GM19467 (cell line): Measurements from ENCODE around the gene P2RX3.
"Not testable (repeated sequence)": the region's sequence is repeated elsewhere in the genome, so short reads cannot be mapped to it uniquely, and the experiment has no call there.

Experiments used
- ATAC-seq: cut with Tn5 transposase; IDR thresholded peaks from one replicate; pipeline ENCODE4 v1.9.1; 2021; ENCODE audit warnings: mild to moderate bottlenecking, moderate library complexity; ENCODE audit not compliant: unreplicated experiment

Gene P2RX3

DNA sequence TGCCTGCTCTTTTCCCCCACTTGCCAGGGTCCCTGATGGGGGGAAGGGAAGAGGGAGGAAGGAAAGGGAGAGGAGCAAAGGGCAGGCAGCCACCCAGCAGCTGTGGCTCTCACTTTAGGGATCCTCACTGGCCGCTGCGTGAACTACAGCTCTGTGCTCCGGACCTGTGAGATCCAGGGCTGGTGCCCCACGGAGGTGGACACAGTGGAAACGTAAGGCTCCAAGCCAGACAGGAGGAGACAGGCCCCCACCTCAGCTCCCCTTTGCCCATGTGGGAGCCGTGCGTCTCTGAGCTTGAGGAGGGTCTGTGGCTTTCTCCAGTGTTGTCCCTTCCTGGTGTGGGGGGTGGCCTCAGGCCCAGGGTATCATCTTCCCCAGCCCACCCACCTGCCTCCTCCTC is 9.9 kb downstream of the P2RX3 start:
- ATAC-seq, result no peak

DNA sequence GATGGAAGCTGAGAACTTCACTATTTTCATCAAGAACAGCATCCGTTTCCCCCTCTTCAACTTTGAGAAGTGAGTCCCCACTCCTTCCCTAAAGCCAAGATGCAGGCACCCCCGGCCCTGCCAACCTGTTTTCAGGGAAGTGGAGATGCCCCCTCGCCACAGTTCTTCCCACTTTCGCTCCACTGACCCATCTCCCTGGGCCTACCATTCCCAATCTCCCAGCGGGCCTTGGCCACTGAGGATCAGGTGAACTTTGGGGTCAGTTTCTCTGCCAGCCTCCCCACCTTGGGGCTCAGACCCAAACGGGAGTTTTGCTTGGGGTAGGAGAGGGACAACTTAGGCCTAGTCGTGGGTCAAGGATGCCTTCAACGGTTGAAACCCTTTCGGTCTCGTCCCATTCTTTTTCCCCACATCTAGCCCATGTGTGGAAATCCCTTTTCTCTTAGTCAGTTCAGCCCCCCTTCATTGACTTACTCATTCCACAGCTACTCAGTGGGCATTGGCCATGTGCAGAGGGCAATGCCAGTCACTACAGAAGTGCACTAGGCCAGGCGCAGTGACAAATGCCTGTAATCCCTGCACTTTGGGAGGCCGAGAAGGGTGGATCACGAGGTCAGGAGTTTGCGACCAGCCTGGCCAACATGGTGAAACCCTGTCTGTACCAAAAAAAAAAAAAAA is 10.6 kb downstream of the P2RX3 start:
- ATAC-seq, result no peak

DNA sequence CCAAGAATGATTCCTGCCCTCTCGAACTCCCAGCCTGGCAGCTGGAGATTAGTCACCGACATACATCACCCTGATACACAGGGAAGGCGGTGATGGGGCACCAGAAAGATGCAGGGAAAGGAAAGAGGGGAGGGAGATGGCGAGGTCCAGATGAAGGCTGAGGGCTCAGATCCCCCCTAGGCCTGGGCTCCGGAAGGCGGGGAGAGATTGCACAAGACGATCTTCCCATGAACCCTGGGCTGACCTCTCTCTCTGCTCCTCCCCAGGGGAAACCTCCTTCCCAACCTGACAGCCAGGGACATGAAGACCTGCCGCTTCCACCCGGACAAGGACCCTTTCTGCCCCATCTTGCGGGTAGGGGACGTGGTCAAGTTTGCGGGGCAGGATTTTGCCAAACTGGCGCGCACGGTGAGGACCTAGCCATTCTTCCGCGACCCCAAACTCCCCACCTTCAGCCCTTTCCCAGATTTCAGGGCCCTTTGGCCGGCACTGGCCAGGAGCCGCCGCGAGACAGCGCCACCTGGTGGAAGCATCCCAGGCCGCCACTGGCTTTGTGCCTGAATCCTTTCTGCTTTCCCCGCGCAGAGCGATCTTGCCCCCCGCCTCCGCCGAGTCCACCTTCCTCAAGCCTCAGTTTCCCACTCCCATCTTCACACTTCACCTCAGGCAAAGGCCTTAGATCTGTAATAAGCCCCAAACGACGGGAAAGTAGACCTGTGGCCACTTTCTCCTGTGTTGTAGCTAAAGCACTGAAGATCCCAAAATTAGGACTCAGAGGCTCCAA is 11.5 kb downstream of the P2RX3 start:
- ATAC-seq, result no peak

DNA sequence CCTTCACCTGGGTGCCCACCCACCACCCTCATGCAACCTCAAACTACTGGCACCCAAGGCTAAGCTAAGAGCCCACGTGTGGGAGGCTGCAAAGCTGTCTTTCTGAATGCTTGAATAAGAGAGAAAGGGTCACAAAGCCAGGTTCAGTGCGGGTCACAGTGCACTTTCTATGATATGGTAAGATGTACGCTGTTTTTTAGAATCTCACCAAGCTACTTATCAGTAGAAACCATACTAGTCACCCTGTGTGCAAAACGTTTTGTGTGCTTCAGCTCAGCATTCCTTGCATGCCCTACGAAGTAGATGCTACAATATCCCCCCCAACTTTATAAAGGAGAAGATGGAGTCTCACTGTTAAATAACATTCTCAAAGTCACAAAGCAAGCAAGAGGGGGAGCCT is 14.9 kb downstream of the P2RX3 start:
- ATAC-seq, result no peak

DNA sequence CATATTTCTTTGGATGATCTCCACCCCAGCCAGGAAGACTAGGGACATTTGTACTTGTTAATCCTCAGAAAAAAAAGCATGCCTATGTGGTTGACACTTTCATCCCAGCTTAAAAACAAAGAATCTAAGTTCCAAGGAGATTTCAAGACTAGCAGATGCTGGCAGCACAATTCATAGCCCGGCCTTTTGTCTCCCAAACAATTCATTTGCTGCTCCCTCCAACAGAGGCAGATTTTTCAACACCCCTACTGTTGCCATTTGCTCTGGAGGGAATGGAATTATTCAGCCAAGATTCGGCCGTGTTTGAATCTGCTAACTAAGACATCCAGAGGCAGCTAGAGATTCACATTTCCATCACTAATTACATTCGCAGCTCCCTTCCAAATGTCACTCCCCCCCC is 15.3 kb downstream of the P2RX3 start:
- ATAC-seq, result no peak

DNA sequence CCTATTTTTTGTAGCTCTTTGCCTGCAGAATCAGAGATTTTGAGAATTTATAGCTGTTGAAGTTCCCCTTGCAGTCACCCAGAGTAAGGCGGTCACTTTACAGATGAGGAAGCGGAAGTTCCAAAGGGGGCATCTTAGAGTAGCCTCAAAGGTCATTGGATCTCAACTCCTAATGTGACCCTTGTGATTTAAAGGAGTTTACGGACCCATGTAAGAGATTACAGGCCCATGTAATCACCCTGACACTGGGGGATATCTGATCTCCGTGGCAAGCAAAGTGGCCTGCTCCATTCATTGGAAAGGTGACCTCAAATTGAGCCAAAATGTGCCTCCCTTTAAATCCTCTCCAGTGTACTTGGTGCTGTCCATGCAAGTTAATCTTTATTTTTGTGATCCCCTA is 15.7 kb downstream of the P2RX3 start:
- ATAC-seq, result no peak

DNA sequence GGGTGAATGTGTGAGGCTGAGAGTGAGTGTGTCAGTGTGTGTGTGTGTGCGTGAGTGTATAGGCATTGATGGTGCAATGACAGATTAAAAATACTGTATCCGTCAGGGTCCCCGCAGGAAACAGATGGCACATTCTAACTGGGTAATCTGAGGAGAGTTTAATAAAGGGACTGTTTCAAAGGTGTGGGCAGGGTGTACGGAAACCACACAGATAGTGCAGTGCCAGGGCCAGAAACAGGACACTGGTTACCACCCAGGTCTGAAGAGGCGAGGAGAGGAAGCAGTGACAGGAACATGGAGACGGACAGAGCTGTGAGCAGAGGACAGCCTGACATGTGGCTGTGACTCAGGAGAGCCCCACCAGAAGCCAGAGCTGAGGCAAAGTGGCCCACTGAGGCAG is 16.5 kb downstream of the P2RX3 start:
- no peak for ATAC-seq

DNA sequence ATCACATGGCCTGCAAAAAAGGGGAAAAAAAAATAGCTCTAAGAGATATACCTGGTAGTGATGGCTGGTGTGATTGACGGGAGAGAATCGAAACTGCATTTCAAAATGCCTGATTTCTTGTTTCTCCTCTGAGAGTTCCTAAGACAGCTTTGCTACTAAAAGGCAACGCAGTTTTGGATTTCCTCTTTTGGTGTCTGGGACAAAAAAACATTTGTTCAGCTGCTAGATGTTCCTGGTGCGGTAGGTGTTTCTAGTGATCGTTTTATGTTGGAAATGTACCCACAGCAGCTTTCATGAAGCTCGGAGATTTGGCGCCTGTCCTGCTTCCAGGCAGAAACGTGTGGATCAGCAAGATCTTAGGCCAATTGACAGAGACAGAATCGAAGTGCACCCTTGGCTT is 18.1 kb downstream of the P2RX3 start:
- ATAC-seq, result no peak

DNA sequence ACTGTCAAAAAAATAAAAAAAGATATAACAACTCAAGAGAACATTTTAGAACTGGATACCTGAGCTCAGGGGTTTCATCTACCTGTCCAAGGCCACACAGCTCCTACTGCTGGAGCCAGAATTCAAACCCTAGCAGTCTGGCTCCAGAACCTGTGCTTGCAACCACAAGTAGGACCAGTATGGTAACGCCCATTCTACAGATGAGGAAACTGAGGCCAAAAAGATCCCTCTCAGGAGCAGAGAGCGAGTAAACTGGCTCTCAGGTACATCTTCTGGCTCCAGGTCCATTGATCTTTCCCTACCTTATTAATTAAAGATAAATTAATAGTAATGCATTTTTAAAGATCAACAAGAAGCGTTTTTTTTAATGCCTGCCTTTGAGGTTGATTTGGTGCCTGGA is 19.2 kb downstream of the P2RX3 start:
- ATAC-seq, result no peak

DNA sequence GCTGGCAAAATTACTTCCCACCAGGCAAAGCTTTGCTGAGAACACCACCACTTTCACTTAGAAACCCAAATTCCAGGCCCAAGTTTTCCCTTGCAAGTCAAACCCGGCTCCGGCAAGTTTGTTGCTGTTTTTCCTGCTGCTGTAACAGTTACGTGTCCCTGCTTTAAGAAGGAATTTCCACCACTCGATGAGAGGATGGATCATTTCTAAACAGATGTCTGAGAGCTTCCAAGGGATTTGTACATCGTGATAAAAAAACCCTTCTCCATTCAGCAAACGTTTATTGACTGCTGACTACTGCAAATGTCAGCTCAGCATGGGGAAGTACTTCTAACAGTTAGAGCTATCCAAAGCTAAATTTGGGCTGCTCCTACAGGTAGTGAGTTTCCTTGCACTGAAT is 19.7 kb downstream of the P2RX3 start:
- no peak for ATAC-seq

DNA sequence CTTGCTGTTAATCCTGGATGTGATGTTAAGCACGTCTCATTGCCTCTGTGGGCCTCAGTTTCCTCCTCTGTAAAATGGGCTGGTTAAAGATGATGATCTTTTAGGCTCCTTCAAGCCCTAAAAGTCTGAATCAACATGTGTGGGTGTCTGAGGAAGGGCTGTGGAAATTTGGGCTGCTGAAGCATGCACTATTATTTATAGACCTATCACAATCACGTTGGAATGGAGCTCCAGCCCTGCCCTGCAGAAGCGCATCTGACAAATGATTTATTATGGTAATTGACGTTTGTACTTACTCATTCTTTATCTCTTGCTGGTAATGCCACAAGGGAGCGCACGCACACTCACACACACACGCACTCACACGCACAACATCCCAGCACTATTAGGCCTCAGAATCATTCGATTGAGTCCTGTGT is 20.4 kb downstream of the P2RX3 start:
- no peak for ATAC-seq

DNA sequence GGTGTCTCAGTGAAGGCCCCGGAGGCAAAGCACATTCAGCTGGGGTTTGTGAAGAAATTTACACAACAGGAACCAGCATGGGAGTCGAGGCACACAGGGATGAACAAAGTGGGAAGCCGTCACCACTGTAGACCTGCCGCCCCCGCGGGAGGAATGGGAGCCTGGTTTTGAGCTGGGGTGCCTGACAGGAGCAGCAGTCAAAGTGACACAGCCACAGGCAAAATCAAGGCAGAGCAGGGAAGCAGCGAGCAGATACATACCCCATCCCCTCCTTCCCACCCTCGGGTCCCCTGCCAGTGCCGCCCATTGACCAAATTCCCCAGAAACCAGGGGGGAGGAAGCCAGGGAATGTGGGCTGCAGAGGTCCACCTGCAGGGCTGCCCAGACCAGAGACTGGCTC is 20.8 kb downstream of the P2RX3 start:
- ATAC-seq, result no peak

DNA sequence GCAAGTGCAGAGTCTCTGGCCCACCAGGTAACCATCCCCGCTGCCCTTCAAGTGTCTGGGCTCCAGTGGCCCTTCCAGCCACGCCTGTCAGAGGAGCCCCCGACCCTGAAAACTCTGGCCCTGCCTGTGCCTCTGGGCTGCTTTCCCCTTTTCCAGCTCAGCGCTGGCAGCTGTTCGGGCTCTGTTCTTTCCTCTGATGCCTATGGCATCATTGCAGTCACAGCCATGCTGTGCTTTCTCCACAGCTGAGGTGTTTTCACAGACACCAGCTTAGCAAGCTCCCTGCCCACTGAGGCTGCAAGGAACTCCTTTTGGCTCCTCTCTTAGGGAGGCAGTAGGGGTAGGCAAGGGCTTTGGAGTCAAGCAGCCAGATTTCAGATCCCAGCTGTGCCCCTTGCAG is 21.2 kb downstream of the P2RX3 start:
- no peak for ATAC-seq

DNA sequence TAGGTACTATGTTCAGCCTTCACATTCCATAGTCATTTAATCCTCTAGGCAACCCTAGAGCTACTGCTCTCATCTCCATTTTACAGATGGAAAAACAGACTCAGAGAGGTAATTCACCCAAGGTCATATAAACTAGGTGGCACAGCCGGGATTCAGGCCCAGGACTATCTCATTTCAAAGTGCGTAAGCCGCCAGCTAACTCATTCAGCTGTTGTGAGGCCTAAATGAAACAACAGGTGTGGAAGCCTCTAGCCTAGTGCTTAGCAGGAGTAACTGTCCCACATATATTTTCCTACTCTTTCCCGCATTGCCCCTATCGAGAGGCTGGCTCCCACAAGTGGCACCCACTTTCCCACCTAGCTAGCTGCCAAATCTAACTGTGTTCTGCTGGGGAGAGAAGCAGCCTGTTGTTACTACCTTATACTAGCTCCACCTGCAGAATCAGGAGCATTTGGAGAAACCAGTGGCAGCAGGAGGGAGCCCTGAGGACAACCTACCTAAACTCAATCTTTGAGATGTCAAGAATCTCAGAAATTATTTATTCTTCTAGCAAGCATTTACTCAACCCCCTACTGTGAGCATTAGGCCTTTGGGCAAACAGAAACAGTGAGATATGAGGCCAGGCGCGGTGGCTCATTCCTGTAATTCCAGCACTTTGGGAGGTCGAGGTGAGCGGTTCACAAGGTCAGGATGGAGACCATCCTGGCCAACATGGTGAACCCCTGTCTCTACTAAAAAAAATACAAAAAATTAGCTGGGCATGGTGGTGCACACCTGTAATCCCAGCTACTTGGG is 21.9 kb downstream of the P2RX3 start:
- no peak for ATAC-seq

DNA sequence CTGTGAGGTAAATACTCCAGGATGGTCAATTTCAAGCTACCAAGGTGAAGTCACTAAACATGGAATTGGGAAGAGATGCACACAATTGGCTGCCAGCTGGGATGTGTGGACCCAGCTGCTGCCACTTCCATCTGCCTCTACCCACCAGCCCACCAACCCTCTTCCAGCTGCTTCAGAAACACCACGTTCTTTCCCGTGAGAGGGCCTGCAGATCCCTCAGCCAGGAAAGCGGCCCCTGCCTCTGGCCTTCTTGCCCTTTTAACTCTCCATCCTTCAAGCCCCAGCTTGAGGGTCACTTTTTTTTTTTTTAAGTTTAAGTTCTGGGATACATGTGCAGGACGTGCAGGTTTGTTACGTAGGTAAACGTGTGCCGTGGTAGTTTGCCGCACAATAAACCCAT is 22.8 kb downstream of the P2RX3 start:
- ATAC-seq, result no peak

DNA sequence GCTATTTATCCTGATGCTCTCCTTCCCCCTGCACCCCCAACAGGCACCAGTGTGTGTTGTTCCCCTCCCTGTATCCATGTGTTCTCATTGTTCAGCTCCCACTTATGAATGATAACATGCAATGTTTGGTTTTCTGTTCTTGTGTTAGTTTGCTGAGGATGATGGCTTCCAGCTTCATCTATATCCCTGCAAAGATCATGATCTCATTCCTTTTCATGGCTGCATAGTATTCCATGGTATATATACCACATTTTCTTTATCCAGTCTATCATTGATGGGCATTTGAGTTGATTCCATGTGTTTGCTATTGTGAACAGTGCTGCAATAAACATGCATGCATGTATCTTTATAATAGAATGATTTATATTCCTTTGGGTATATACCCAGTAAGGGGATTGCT is 23.3 kb downstream of the P2RX3 start:
- ATAC-seq, result not testable (repeated sequence)

DNA sequence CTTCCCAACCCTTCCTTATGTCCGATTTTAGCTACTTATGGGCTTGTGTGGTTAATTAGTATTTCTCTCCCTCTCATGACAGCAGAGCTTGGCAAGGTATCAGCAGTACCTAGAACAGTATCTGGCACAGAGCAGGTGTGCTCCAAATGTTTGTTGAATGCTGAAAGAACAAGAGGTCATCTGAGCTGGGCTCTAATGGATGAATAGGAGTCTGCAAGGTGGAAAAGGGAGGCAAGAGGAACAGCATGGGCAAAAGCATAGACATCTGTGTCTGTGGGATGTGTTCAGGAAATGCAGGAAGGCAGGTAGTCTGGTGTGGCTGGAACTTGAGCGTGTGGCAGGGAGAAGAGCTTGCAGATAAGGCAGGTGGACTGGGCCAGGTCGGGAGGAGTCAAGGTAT is 23.8 kb downstream of the P2RX3 start:
- no peak for ATAC-seq

DNA sequence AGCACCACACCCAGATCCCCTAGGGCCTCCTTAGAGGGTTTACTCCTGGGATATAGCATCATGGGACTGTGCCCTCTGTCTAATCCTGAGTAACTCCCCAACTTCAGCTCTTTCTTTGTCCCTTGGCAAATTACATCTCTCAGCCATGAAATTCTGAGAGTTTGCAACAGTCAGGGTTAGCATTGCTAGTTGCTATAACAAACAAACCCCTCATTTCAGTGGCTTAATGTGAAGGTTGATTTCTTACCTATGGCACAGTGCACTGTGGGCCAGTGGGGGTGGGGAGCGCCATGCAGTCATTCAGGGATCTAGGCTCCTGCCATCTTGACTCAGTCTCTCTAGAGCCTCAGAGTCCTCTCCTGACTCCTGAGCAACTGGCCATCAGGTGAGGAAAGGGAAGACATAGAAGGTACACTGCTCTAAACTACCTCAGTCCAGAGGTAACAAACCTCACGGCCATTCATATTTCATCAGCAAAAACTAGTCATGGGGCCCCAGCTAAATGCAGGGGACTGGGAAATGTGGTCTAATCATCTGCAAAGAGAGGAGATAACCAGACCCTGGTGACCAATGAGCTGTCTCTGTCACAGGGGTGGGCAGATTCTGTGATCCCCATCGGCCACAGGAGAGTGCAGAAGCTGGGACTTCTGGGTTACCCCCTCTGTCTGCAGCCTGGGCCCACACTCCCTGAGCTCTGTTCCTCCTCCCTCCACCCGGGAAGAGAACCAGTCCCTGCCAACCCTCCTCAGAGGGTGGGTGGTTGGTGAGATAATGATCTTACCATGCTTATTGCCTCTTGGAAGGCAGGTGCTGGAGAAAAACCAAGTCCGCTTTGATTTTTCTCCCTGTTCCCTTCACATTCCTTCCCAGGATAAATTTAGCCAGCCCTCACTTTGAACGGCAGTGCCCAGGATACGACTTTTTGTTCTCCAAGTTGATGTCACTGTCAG is 25.3 kb downstream of the P2RX3 start:
- ATAC-seq, result no peak

DNA sequence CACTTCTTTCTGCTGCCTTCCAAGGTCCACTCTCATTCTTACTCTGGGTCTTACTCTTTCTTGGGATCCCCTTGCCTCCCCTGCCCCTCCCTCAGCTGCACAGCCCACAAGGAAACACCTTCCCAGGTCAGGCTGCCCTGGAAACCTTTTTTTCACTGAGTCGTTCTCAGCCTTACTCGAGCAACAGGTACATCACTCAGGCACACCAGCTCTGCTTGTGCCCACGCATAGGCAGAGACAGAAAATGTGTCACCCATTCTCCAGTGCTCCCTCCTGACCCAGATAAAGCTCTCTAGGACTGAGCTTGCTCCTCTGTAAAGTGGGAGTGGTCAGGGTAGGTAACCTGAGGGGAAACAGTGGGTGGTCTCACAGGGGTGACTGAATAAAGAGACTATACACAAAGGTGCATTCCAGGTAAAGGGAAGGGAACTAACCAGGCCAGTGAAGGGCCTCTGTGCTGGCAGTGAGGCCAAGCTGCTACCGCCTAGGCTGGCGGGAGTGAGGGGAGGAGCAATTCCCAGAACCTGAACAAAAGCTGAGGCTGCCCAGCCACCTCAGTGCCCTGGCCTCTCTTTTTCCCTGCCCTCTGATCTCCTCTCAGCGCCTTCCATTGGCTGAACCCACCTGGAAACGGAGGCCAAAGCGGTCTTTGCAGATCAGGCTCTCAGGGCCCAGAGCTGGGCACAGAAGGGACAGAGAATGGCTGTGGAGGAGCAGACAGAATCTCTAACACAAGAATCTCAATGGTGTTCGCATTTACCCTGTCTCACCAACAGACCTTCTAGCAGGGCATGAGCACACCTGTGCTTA is 26.9 kb downstream of the P2RX3 start:
- ATAC-seq, result no peak
